HepG2 (cell line): ENCODE data around the gene LTK. TPM values are rescaled to one million over a fixed set of nuclear protein-coding genes. Genes with fewer than 3 reads are reported as not detected.
A peak's percentile ranks its signal among the peaks of the same experiment; 100 is the strongest.

Experiments used
- ATAC-seq: fragments of 200-7000 bp; cut with Tn5 transposase; 3 replicates; pipeline ENCODE4 v1.9.1; 2020; ENCODE audit warnings: mild to moderate bottlenecking, moderate library complexity
- BruUV-seq: library from RNA; stranded (reverse); fragments of 400-500 nt; replicated peaks from 2 replicates; lab custom pipeline; 2021; lab: Mats Ljungman, UMichigan
- CTCF ChIA-PET: fragments of 300-600 bp; formaldehyde crosslinking; extraction: SDS; loops from one replicate; lab custom pipeline; 2021; ENCODE audit warnings: low total read pairs, inconsistent platforms, low intra/inter-chr PET ratio; lab: Yijun Ruan, JAX
- POLR2A ChIA-PET: fragments of 350-600 bp; sonication (Branson Sonifier 250); formaldehyde crosslinking; loops from one replicate; lab custom pipeline; 2020; ENCODE audit warnings: antibody characterized with exemption, inconsistent platforms; lab: Yijun Ruan, JAX
- DNase-seq: peaks from one replicate; pipeline ENCODE4 v3.0.0-alpha.2; 2015; ENCODE audit warnings: low spot score
- FAIRE-seq: peaks from 3 replicates; lab custom pipeline; 2011; peaks lifted over from hg19 to GRCh38; lab: Jason Lieb, UNC
- H2AFZ ChIP-seq: one replicate; pipeline ENCODE4 v1.6.1; 2011; ENCODE audit warnings: low read length, inconsistent platforms
- H3K27ac ChIP-seq: fragments of 300-600 bp; 3 replicates; pipeline ENCODE4 v1.8.0; 2011; ENCODE audit warnings: mixed run types, mild to moderate bottlenecking, mixed read lengths, low read length, inconsistent platforms; ENCODE audit not compliant: insufficient read depth; ENCODE audit errors: extremely low read length
- H3K27me3 ChIP-seq, 2 experiments: fragments of 200-600 bp in 1 of 2; 2 replicates in 1 of 2; 3 replicates in 1 of 2; pipeline versions ENCODE4 v1.6.0 to v1.8.0; 2011; ENCODE audit warnings: low read length in 2 of 2, mild to moderate bottlenecking in 2 of 2, moderate library complexity in 2 of 2, inconsistent platforms in 1 of 2; ENCODE audit not compliant: insufficient read depth in 2 of 2, control insufficient read depth in 1 of 2
- H3K36me3 ChIP-seq, 2 experiments: fragments of 200-600 bp in 1 of 2; replicated peaks in 1 of 2; 2 replicates in 1 of 2; 3 replicates in 1 of 2; pipeline versions ENCODE4 v1.5.1 to v1.8.0; 2011; ENCODE audit warnings: low read length in 2 of 2, inconsistent platforms in 1 of 2; ENCODE audit not compliant: insufficient read depth in 2 of 2, control insufficient read depth in 1 of 2
- H3K4me1 ChIP-seq: 2 replicates; pipeline ENCODE4 v1.5.1; 2012; ENCODE audit warnings: low read length, inconsistent platforms; ENCODE audit not compliant: insufficient read depth
- H3K4me2 ChIP-seq: 2 replicates; pipeline ENCODE4 v1.6.0; 2011; ENCODE audit warnings: low read depth, low read length, inconsistent platforms
- H3K4me3 ChIP-seq, 3 experiments: fragments of 200-600 bp in 1 of 3; sonication (generic), shearing (Covaris generic) in 1 of 3; replicated peaks in 1 of 3; 2 replicates each; pipeline ENCODE4 v1.5.1; 2011 to 2016; ENCODE audit warnings: low read length in 3 of 3, inconsistent platforms in 2 of 3, low read depth in 2 of 3, mild to moderate bottlenecking in 2 of 3, control low read depth in 1 of 3, mixed read lengths in 1 of 3; ENCODE audit not compliant: insufficient read depth in 1 of 3
- H3K79me2 ChIP-seq: one replicate; pipeline ENCODE4 v1.6.1; 2011; ENCODE audit warnings: low read length, inconsistent platforms; ENCODE audit not compliant: insufficient read depth
- H3K9ac ChIP-seq: 2 replicates; pipeline ENCODE4 v1.6.0; 2011; ENCODE audit warnings: mild to moderate bottlenecking, low read depth, low read length, inconsistent platforms; ENCODE audit not compliant: insufficient read depth
- H3K9me3 ChIP-seq: 2 replicates; pipeline ENCODE4 v1.5.1; 2012; ENCODE audit warnings: mild to moderate bottlenecking, low read length
- H4K20me1 ChIP-seq: 2 replicates; pipeline ENCODE4 v1.6.0; 2011; ENCODE audit warnings: inconsistent platforms, mild to moderate bottlenecking, low read length, moderate library complexity; ENCODE audit not compliant: insufficient read depth
- BCL6 ChIP-seq: IDR thresholded peaks from 2 replicates; pipeline ENCODE4 v1.6.1; 2016; ENCODE audit warnings: missing genetic modification reagents, missing compliant biosample characterization
- FOSL2 ChIP-seq: sonication (generic); formaldehyde crosslinking; IDR thresholded peaks from 2 replicates; pipeline ENCODE4 v1.4.0; 2020; ENCODE audit warnings: missing genetic modification reagents
- MEIS1 ChIP-seq: sonication (generic); formaldehyde crosslinking; IDR thresholded peaks from 2 replicates; pipeline ENCODE4 v1.9.0; 2021; ENCODE audit warnings: mild to moderate bottlenecking, missing genetic modification reagents, moderate library complexity, borderline replicate concordance
- PPARG ChIP-seq: conservative IDR thresholded peaks from 2 replicates; pipeline ENCODE4 v1.6.1; 2016; ENCODE audit warnings: missing biosample characterization, missing genetic modification reagents
- SP140L ChIP-seq: sonication (generic); formaldehyde crosslinking; IDR thresholded peaks from 2 replicates; pipeline ENCODE4 v1.4.0; 2020; ENCODE audit warnings: missing genetic modification reagents, borderline replicate concordance
- TCF7 ChIP-seq: sonication (generic); IDR thresholded peaks from 2 replicates; pipeline ENCODE4 v1.6.1; 2016; ENCODE audit warnings: antibody characterized with exemption, low read depth
- TEAD2 ChIP-seq: sonication (generic); formaldehyde crosslinking; IDR thresholded peaks from 2 replicates; pipeline ENCODE4 v1.9.0; 2021; ENCODE audit warnings: missing genetic modification reagents
- ZKSCAN1 ChIP-seq: fragments of 150-350 bp; IDR thresholded peaks from 2 replicates; pipeline ENCODE4 v1.6.1; 2014; ENCODE audit warnings: low read length
- ZMYM2 ChIP-seq: sonication (generic); formaldehyde crosslinking; IDR thresholded peaks from 2 replicates; pipeline ENCODE4 v1.8.0; 2022; ENCODE audit warnings: mild to moderate bottlenecking, missing genetic modification reagents
- ZNF121 ChIP-seq: sonication (generic); formaldehyde crosslinking; IDR thresholded peaks from 2 replicates; pipeline ENCODE4 v1.5.0; 2020; ENCODE audit warnings: mild to moderate bottlenecking, missing genetic modification reagents
- ZNF431 ChIP-seq: sonication (generic); formaldehyde crosslinking; IDR thresholded peaks from 2 replicates; pipeline ENCODE4 v1.9.0; 2022; ENCODE audit warnings: missing genetic modification reagents, low read depth, mild to moderate bottlenecking, borderline replicate concordance
- WGBS: methylation state at CpG from one replicate; pipeline ENCODE4 v1.1.6; 2017; ENCODE audit warnings: low lambda C conversion rate; 5-methylcytosine and 5-hydroxymethylcytosine counted together
- in situ Hi-C: cut with HindIII; loops from 2 replicates; pipeline ENCODE4 v1.10.0; 2017; ENCODE audit warnings: low pct_unique_long_range_greater_than_20kb; ENCODE audit not compliant: extremely low pct_ligation_motif_present
- intact Hi-C: fragments of 100-400 bp; cut with micrococcal nuclease; formaldehyde crosslinking; loops from one replicate; pipeline ENCODE4 v1.10.0; 2022; ENCODE audit not compliant: unreplicated experiment
- polyA plus RNA-seq, 8 experiments: library from polyadenylated mRNA; depleted of rRNA in 3 of 8; stranded (reverse) in 7 of 8; unstranded in 1 of 8; fragments of >200 nt; fragmentation: Illumina TruSeq in 4 of 8; extraction: Trizol in 4 of 8; gene quantifications; 2 replicates each; pipeline versions ENCODE4 v1.2.1 to v1.2.3, GENCODE V29; 2011 to 2016; ENCODE audit warnings: low read depth in 4 of 8, missing spikeins in 1 of 8, mixed read lengths in 1 of 8; ENCODE audit not compliant: insufficient read depth in 1 of 8
- total RNA-seq, 5 experiments: library from RNA; depleted of rRNA; stranded (reverse); fragments of >200 nt; fragmentation: Illumina TruSeq; extraction: Trizol; gene quantifications; 2 replicates each; pipeline ENCODE4 v1.2.3, GENCODE V29; 2016; ENCODE audit warnings: low read depth in 1 of 5

Gene LTK
- total and polyA plus RNA-seq, 2 of the 13 experiments (the other 11 are each of a cell fraction or from before 2014, with no cell fraction given): 0.01 TPM; not detected in 1

- TF ChIP-seq FOSL2 (CRISPR knock-in tag): peak; percentile 40; the same call in 1 of the 2 replicates
- no peak for TF ChIP-seq SP140L (CRISPR knock-in tag)
- no peak for TF ChIP-seq TCF7
- peak; percentile 50; the same call in 1 of the 2 replicates for TF ChIP-seq PPARG (CRISPR knock-in tag)
- peak; percentile 84 for TF ChIP-seq ZNF121
- TF ChIP-seq BCL6 (CRISPR knock-in tag): no peak
- H3K79me2 ChIP-seq: peaks cover 10% of the 10 kb centered on the region
- ATAC-seq (no peak), DNase-seq (no peak), FAIRE-seq (no peak)
- ChIA-PET CTCF (no interaction called here), POLR2A (interaction anchor here (1.0 kb wide), 1 partner anchor 21 kb away, joined by 3 read pairs; no protein-coding TSS in a partner anchor)
- H3K4me1 ChIP-seq: peaks cover 48% of the 10 kb centered on the region
- in situ Hi-C loops (no loop called here), intact Hi-C loops (no loop called here)
- no peak overlapping the region for H3K27ac ChIP-seq
- no peaks in the 10 kb centered on the region for H4K20me1 ChIP-seq
- H3K9me3 ChIP-seq: no peaks in the 10 kb centered on the region
- no peak overlapping the region for H3K4me3 ChIP-seq
- no TSS peak for BruUV-seq
- no peak overlapping the region for H3K9ac ChIP-seq
- H3K27me3 ChIP-seq: no peaks in the 10 kb centered on the region
- 42% methylated on average over 13 of the region's 13 CpGs for WGBS
- H2AFZ ChIP-seq: no peak overlapping the region
- H3K36me3 ChIP-seq: no peaks in the 10 kb centered on the region
- peak overlapping the region; percentile 23; the same call in 1 of the 2 replicates for H3K4me2 ChIP-seq
Observed at GRCh38 chr15:41546851-41547786, 33.5 kb upstream of the LTK start.

- TF ChIP-seq MEIS1 (CRISPR knock-in tag) (no peak), ZNF431 (CRISPR knock-in tag) (no peak), ZMYM2 (CRISPR knock-in tag) (0 out of 2 replicates have a peak, but pooled peaks have one; percentile 43), ZKSCAN1 (peak; percentile 96), TEAD2 (CRISPR knock-in tag) (no peak)
- TF ChIP-seq, all 625 proteins: peak for 2
- ChIA-PET POLR2A (interaction anchor here (1.7 to 2.5 kb wide), 3 partner anchors 15 to 52 kb away, joined by 7 to 15 read pairs (median 8); partner anchors contain the start of gene ITPKA), CTCF (no interaction called here)
- Histone ChIP-seq H3K4me1 (peaks cover 46% of the 10 kb centered on the region), H3K4me3 (no peak overlapping the region), H3K79me2 (peaks cover 13% of the 10 kb centered on the region), H3K9me3 (no peaks in the 10 kb centered on the region), H3K4me2 (no peak overlapping the region), H4K20me1 (no peaks in the 10 kb centered on the region), H3K27ac (no peak overlapping the region), H2AFZ (no peak overlapping the region), H3K27me3 (no peaks in the 10 kb centered on the region), H3K9ac (no peak overlapping the region), H3K36me3 (no peaks in the 10 kb centered on the region)
- 51% methylated on average over 3 of the region's 3 CpGs for WGBS
- no peak for ATAC-seq
- no peak for DNase-seq
- in situ Hi-C loops (no loop called here), intact Hi-C loops (no loop called here)
- BruUV-seq: no TSS peak
- FAIRE-seq: no peak
Observed at GRCh38 chr15:41545218-41545617, 31.6 kb upstream of the LTK start.
